ENCODE measurements around the gene MGAT3.

DNA sequence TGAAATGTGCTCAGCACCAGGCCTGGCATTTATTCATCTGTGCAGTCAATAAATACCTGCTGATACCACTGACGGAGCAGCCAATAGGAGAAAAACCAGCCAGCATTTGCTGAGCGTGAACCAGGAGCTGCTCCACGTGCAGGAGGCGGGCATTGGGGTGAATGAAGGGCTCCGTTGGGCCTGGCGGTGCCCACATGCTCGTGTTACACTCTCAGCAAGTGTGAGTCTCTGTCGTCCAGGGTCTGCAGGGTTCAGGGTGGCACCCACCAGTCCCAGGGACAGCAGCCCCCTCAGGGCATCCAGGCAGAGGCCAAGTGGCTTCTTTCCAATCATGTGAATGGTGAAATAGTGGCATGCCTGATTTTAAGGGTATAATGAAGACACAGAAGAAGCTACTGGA, 79.9 kb downstream of the MGAT3 start:
- TF ChIP-seq CTCF (IDR thresholded peaks at IDR 0.05; ENCODE audit: poor library complexity) (no peak), EZH2 (IDR thresholded peaks at IDR 0.05; ENCODE audit: borderline replicate concordance) (no peak)
